GM15510 (cell line): ENCODE measurements around the gene NACC2.

Source experiments
- POLR2A ChIP-seq: IDR thresholded peaks from 3 replicates; pipeline ENCODE4 v1.6.1; 2011; ENCODE audit warnings: borderline replicate concordance; ENCODE audit not compliant: insufficient read length; ENCODE audit errors: extremely low read depth

NACC2 gene

GRCh38 chr9:136052991-136053756, 41.9 kb downstream of the NACC2 start:
- no peak for TF ChIP-seq POLR2A

GRCh38 chr9:136052472-136052880, 42.6 kb downstream of the NACC2 start:
- no peak for TF ChIP-seq POLR2A

DNA sequence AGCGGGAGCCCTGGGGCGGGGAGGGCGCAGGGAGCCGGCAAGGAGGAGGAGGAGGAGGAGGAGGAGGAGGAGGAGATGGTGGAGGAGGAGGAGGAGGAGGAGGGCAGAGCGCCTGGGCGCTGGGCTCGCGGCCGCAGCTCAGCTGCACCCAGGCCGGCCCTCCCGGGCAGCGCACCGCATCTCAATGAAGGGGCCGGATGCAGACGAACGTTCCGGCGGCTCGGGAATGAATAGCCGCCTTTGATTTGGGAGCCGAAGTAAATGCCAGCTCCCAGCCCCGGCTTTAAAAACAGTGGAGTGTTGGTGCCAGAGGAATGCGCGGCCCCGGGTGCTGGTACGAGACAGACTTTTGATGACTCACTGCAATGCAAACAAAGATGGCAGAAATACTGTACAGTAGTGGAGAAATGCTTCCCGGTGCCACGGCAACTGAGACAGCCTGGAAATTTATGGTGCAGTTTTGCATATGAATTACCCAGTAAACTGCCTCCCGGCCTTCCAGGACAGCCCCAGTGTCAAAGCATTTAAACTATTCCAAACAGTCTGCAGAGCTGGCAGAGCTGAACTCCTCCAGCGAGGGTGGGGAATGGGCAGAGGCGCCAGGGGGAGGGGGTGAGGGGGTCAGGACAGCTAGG, 43.1 kb downstream of the NACC2 start:
- no peak for TF ChIP-seq POLR2A

DNA sequence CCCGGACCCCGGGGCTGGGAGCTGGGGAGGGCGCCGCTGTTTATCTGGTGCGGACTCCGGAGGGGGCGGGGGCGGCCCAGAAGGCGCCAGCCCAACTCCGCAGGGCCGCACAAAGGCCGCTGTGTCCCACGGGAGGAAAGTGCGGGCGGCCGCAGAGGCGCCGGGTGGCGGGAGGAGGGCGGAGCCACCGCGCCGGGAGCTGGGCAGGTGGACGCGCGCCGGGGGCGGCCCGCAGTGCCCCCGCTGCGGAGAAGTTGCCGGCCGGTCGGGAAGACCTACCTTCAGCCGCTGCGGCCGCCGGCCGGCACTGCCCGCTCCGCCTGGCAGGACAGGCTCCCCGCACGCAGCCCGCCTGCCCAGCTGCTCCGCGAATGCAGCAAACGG, 43.6 kb downstream of the NACC2 start:
- no peak for TF ChIP-seq POLR2A

DNA sequence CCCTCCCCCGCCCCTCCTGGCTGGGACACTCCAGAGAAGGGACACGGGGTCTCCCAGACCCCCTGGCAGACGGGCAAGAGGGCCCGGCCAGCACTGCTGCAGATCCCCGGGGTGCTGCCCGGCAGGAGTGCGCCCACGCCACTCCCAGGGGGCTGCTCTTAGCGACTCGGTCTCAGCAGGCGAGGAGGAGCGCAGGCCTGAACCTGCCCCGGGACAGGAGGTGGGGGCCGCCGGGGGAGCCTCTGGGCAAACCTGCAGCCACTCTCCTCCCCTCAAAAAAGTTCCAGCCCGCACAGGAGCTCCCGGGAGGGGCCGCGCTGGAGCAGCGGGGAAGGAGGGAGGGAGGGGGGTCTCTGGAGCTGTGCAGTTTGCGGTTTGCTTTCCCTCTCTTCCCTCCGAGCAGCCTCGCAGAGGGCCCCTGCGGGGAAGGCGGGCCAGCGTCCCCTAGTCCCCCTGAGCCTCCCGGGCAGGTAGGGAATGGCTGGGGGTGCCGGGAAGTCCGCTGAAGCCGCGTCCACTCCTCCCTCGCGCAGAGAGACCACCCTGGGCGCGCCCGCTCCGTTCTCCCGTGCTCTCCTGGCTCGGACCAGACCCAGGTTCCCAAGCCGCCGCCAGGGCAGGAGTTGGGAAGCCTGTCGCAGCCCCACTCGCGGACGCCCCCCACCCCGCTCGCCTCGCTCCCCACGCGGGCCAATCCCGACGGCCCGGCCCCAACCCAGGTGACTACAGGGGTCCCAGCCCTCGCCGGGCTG, 44.2 kb downstream of the NACC2 start:
- TF ChIP-seq POLR2A: no peak

DNA sequence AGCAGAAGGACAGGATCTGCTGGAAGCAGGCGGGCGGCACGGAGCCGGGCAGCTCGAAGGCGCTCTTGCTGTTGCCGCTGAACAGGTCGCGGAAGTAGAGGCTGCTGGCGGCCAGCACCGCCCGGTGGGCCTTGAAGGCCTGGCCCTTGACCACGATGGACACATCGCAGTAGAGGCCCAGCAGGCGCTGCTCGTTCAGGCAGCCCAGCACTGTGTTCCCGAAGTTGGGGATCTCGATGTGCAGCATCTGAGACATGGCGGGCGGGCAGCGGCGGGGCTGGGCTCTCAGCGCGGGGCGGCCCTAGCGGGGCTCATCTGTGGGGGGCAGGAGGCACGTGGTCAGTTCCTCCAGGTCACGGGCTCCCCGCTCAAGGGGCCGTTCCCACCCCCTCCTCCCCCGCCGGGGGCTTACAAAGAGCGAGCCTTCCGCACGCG, 44.8 kb downstream of the NACC2 start:
- TF ChIP-seq POLR2A: no peak

DNA sequence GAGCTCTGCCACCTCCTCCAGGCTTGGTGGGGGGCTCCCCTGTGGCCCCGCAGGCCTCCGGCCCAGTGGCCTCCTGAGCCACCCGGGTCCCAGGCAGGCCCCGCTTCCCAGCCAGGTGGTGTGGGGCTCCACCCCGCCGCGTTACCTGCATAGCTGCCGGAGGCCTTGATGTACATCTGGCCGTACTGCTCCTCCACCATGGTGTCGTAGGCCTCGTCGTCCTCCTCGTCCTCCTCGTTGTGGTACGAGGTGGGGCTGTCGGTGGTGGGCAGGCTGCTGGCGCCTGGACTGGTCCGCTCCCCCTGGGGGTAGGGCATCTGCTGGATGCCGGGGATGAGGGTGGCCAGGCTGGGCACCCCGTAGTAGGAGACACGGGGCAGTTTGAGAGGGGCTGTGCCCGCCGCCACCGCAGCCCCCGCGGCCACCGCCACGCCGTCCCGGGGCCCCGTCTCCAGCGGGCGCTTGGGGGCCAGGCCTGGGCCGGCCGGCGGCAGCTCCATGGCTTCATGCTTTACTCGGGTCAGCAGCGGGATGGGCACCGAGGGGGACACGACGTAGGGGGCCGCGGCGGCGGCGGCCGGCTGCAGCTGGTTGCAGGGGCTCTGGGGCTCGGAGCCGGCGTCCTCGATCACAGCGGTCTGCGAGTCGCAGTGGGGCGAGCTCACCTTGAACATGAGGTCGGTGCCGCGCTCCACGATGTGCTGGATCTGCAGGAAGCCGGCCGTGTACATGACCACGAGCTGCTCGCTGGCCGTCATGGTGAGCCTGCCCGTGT, 45.4 kb downstream of the NACC2 start:
- no peak for TF ChIP-seq POLR2A

DNA sequence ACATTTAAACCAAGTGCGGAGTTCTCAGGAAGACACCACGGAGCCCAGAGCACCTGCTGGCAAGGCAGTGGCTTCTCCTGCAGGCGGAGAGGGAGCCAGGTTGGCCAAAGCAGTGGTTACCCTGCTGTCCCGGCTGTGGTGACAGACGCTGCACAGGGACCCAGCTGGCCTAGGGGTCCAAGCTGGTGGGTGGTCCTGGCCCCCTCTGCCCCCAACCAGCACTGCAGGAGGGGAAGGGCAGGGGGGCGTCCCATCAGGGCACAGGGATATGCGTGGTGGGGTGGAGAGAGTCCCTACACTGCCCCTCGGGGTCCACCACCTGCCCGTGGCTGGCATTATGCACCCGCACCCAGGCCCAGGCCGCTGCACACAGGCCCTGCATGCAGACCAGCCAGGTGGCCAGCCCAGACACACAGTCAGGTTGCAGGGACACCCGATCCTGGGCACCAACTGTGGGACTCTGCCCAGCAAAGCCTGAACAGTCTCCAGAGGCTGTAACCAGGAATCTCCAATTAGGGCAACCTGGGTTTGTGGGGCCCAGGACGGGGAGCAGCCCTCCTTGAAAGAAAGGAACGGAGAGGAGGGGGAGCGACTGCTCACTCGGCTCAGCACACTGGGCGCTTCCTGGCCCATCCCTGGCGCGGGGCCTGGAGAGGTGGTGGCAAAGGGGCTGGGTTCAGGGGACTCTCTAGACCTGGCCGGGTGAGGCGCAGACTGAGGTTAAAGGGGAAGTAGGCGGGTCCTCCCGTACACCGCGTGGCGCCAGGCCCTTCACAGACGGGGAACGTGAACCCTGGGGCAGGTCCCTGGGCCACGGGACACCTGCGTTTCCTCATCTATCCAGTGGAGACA, 46.3 kb downstream of the NACC2 start:
- TF ChIP-seq POLR2A: no peak

DNA sequence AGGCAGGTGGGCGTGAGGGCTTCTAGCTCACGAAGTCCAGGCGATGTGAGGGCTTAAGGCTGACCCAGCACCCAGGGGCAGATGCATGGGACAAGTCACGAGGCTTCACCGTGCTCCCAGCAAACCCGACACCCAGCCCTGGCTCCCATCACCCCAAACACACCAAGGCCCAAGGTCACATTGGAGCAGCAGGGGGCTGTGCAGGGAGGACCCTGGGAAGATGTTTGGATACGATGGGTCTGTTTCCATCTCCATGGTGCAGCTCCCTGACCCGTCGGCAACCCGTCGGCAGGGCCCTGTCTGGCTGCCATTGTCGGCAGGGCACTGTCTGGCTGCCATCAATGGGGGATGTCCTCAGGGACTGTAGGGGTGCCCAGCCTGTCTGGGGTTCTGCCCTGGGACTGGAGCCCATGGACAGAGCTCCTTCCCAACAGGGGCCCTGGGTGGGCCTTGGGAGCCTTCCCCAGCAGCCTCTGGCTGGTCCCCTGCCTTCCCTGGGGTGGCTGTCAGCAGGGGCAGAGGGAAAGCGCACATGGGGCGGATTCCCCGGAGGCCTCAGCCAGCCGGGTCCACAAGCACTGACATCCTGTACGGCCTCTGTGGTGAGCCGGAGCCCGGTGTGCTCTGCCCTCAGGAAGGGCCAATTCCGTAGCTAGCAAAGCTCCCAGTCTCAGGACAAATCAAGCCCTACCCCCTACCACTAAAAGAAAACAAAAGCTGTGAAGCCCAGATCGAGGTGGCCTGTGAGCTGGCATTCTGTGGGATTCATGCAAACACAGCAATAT, 47.1 kb downstream of the NACC2 start:
- TF ChIP-seq POLR2A: no peak

- no peak for TF ChIP-seq POLR2A
Measured at GRCh38 chr9:136047076-136047774, 47.9 kb downstream of the NACC2 start.

DNA sequence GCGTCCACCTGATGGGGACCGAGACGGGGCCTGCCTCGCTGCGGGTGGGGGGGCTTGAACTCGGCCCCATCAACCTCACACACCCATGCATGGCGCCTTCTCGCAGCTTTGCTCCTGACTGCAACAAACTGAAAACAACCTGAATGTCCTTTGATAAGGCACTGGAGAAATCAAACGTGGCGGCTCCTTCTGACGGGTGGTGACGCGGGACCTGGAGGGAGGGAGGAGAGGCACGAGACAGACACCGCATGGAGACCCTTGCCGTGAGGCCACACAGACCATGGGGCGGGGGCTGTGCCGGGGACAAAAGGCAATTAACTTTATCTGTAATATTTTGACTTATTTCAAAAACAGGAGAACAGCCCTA, 48.6 kb downstream of the NACC2 start:
- TF ChIP-seq POLR2A: no peak
